Endothelial cell (in vitro differentiated cells): ENCODE data around the gene LEAP2. TPM values are rescaled to one million over a fixed set of nuclear protein-coding genes. Genes with fewer than 3 reads are reported as not detected.

ENCODE experiments used
- DNase-seq: peaks from one replicate; pipeline ENCODE4 v3.0.0; 2021; ENCODE audit warnings: low spot score
- H3K27ac Mint-ChIP-seq: one replicate; pipeline ENCODE4 v1.8.0; 2021; ENCODE audit warnings: mixed read lengths, inconsistent platforms; ENCODE audit not compliant: unreplicated experiment
- H3K27me3 Mint-ChIP-seq: one replicate; pipeline ENCODE4 v1.8.0; 2021; ENCODE audit warnings: mild to moderate bottlenecking, moderate library complexity, mixed read lengths, inconsistent platforms; ENCODE audit not compliant: unreplicated experiment
- H3K36me3 Mint-ChIP-seq: one replicate; pipeline ENCODE4 v1.8.0; 2021; ENCODE audit warnings: mild to moderate bottlenecking, low read depth, mixed read lengths, inconsistent platforms; ENCODE audit not compliant: unreplicated experiment
- H3K4me1 Mint-ChIP-seq: one replicate; pipeline ENCODE4 v1.8.0; 2021; ENCODE audit warnings: mild to moderate bottlenecking, mixed read lengths, inconsistent platforms; ENCODE audit not compliant: unreplicated experiment
- H3K4me3 Mint-ChIP-seq: one replicate; pipeline ENCODE4 v1.8.0; 2021; ENCODE audit warnings: mild to moderate bottlenecking, mixed read lengths, inconsistent platforms; ENCODE audit not compliant: unreplicated experiment
- H3K9me3 Mint-ChIP-seq: one replicate; pipeline ENCODE4 v1.8.0; 2021; ENCODE audit warnings: mixed read lengths, inconsistent platforms; ENCODE audit not compliant: unreplicated experiment
- total RNA-seq: library from RNA; stranded (reverse); fragmentation: NEBNext Ultra II Directional; extraction: Animal tissue kit (Norgen Biotek cat#: 25700); gene quantifications from one replicate; pipeline ENCODE4 v1.2.1, GENCODE V29; 2021; ENCODE audit not compliant: unreplicated experiment
- TF ChIP-seq, protein P1 (sequence below): fragments of 200-600 bp; sonication (generic); IDR thresholded peaks from one replicate; pipeline ENCODE4 v1.5.0; 2021; ENCODE audit warnings: antibody characterized with exemption; ENCODE audit not compliant: unreplicated experiment

The LEAP2 gene
- total RNA-seq, 1 donor from 2014 or later, result 0.82 TPM

DNA sequence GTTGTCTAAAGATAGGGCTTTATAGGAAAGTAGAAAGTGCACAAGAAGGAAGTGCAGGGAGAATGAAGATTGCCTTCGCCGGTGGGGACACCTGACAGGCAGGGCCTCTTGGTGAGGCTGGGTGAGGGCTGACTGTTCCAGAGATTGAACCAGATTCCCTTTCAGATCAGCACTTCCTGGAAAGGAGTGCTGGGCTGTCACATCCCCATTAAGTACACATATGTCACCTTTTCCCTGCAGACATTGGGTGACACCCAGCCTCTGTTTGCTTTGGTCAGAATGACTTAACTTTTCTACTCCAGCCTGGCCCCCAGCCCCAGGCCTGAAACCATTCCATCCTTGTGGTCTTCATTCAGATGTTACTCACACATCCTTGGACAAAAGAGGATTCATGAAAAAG, 35.6 kb upstream of the LEAP2 start:
- no peaks in the 10 kb centered on the region for H3K9me3 Mint-ChIP-seq
- TF ChIP-seq, protein P1, sequence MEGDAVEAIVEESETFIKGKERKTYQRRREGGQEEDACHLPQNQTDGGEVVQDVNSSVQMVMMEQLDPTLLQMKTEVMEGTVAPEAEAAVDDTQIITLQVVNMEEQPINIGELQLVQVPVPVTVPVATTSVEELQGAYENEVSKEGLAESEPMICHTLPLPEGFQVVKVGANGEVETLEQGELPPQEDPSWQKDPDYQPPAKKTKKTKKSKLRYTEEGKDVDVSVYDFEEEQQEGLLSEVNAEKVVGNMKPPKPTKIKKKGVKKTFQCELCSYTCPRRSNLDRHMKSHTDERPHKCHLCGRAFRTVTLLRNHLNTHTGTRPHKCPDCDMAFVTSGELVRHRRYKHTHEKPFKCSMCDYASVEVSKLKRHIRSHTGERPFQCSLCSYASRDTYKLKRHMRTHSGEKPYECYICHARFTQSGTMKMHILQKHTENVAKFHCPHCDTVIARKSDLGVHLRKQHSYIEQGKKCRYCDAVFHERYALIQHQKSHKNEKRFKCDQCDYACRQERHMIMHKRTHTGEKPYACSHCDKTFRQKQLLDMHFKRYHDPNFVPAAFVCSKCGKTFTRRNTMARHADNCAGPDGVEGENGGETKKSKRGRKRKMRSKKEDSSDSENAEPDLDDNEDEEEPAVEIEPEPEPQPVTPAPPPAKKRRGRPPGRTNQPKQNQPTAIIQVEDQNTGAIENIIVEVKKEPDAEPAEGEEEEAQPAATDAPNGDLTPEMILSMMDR, result no peak
- no peaks in the 10 kb centered on the region for H3K27me3 Mint-ChIP-seq
- no peak overlapping the region for H3K4me3 Mint-ChIP-seq
- H3K36me3 Mint-ChIP-seq, result no peaks in the 10 kb centered on the region
- H3K4me1 Mint-ChIP-seq, result peaks cover 31% of the 10 kb centered on the region
- no peak for DNase-seq
- no peak overlapping the region for H3K27ac Mint-ChIP-seq

DNA sequence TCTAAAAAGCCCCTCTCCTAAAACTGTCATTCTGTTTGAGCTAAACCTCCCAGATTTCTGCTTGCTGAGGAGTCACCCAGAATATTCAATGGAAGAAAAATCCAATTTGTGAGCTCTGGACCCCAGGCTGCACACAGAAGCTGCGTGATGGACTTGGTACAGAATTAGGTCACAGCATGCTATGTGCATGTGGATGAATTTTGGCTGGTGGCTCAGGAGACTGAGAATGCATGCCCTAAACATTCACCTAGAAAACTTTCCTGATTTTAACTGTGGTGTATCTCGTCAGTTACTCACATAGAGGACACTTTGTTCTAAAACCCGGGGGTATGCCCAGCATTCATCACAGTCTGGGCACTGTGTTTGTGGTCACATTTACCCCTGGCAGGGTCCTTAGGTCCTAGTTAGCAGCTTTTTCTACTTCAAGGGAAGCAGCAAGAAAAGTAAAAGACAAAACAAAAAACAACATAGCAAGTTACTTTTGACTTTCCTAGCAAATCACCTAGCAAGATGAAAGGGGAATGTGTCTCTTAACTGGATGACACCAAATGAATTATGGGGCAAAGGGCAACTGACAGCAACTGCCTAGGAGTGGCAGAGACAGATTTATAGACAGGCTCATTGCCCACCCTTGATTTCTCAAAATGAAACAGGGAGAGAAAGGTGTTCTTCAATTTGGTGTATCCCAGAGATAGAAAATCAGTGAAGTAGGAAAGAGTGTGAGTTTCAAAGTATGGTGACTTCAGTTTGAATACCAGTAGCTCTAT, 34.8 kb upstream of the LEAP2 start:
- H3K27ac Mint-ChIP-seq, result no peak overlapping the region
- TF ChIP-seq, protein P1, result no peak

DNA sequence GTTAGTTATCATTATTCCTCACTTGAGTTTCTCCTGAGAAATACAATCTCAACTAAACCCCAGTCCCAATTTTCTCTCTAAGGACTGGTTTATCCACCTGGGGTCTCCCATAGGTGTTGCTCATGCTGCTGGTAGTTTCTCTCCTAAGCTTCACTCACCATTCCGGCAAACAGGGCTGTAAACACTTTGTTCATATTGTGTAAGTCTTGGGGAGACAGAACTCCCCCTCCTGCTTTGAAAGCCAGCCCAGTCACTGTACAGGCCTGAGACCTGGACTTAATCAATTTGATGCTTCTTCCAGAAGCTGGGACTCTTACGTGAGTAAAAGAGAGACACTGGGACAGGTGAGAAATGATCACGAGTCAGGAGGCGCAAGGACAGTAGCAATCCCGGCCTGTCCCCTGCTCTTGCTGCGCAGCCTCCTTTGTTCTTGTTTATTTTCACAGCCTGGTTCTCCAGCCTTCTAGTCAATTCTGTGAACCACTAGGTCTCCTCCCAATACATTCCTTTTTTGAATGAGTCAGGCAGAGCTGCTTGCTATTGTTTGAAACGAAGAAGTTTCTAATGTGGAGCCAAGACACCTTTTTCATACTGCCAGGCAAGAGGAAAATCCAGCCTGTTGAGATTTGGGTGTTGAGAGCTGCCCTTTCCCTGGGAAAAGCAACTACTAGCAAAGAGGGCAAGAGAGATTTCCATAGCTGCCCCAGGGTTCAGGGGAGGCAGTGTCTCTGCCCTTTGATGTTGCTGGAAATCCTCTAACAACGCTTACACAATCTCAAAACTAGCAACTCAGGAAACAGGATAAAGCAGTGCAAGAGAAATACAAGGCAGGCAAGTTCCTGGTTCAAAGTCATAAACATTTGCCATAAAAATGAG, 33.8 kb upstream of the LEAP2 start:
- H3K27ac Mint-ChIP-seq, result peak overlapping the region; percentile 91
- TF ChIP-seq, protein P1, result no peak
- no peaks in the 10 kb centered on the region for H3K36me3 Mint-ChIP-seq
- H3K27me3 Mint-ChIP-seq, result no peaks in the 10 kb centered on the region
- DNase-seq, result no peak
- no peak overlapping the region for H3K4me3 Mint-ChIP-seq
- H3K4me1 Mint-ChIP-seq, result peaks cover 31% of the 10 kb centered on the region
- H3K9me3 Mint-ChIP-seq, result no peaks in the 10 kb centered on the region

More for the DNA sequence above, 34.8 kb upstream of the LEAP2 start:
- H3K27me3 Mint-ChIP-seq, result no peaks in the 10 kb centered on the region
- no peak for DNase-seq
- no peaks in the 10 kb centered on the region for H3K9me3 Mint-ChIP-seq
- H3K4me3 Mint-ChIP-seq, result no peak overlapping the region
- peaks cover 31% of the 10 kb centered on the region for H3K4me1 Mint-ChIP-seq
- H3K36me3 Mint-ChIP-seq, result no peaks in the 10 kb centered on the region

DNA sequence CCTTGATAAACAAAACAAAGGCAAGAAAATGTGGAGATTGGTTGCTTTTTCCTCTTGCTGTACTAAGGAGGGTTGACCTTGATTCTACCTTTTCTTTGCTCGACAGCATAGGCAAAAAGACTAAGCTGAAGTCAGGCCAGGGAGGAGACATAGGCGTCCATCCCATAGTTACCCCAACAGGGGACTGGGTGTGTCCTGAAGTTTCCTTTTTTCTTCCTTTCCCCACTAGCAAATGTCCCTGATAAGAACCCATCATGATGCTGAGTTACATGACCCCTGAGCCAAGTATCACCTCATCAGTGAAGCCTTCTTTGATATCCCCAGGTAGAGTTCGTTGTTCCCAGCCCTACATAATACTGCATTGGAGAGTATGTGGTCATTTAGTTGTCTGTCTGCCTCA, 33.2 kb upstream of the LEAP2 start:
- peaks cover 31% of the 10 kb centered on the region for H3K4me1 Mint-ChIP-seq
- no peak for DNase-seq
- H3K36me3 Mint-ChIP-seq, result no peaks in the 10 kb centered on the region
- H3K9me3 Mint-ChIP-seq, result no peaks in the 10 kb centered on the region
- TF ChIP-seq, protein P1, result no peak
- no peaks in the 10 kb centered on the region for H3K27me3 Mint-ChIP-seq
- H3K4me3 Mint-ChIP-seq, result no peak overlapping the region
- H3K27ac Mint-ChIP-seq, result peak overlapping the region; percentile 91

DNA sequence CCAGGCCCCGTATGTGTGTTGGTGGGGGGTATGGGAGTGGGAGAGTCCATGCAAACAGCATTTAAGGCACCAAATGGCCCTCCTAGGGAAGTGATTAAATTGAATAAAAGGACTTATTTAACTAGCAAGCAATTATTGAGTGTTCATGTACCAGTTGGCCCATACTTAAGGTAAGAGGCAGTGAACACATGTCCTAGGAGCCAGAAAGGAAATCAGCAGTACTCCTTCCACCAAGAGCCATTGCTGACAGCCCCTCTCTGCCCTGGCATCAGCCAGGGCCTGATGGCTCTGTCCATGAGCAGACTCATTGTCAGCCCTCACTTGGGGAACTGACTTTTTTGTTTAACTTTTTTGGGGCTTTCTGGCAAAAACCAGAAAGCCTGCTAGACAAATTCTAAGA, 32.6 kb upstream of the LEAP2 start:
- TF ChIP-seq, protein P1, result no peak
- Mint-ChIP-seq H3K27ac (peak overlapping the region; percentile 91), H3K4me3 (no peak overlapping the region), H3K4me1 (peaks cover 31% of the 10 kb centered on the region), H3K9me3 (no peaks in the 10 kb centered on the region), H3K27me3 (peaks cover 2% of the 10 kb centered on the region), H3K36me3 (no peaks in the 10 kb centered on the region)
- no peak for DNase-seq
